Transverse colon (tissue), 4 donors: ENCODE results near the gene CDC25B.

Source experiments
- CTCF ChIP-seq, 5 experiments: fragments of 200-600 bp in 3 of 5; fragments of 450-650 bp in 2 of 5; sonication (generic) in 3 of 5; IDR thresholded peaks; 1 replicate in 2 of 5; 2 replicates in 3 of 5; pipeline ENCODE4 v1.5.1; 2016 to 2017; ENCODE audit warnings: antibody characterized with exemption in 5 of 5, inconsistent platforms in 3 of 5, mild to moderate bottlenecking in 2 of 5, moderate library complexity in 1 of 5
- EP300 ChIP-seq: sonication (generic); formaldehyde crosslinking; IDR thresholded peaks from one replicate; pipeline ENCODE4 v1.6.1; 2017; ENCODE audit warnings: antibody characterized with exemption, low read depth
- POLR2A ChIP-seq: fragments of 450-650 bp; IDR thresholded peaks from one replicate; pipeline ENCODE4 v1.6.1; 2016; ENCODE audit warnings: antibody characterized with exemption, mild to moderate bottlenecking, moderate library complexity
- POLR2AphosphoS5 ChIP-seq, 3 donors: sonication (generic); formaldehyde crosslinking; IDR thresholded peaks; one replicate each; pipeline ENCODE4 v1.6.1; 2016; ENCODE audit warnings: antibody characterized with exemption in 3 of 3

- TF ChIP-seq CTCF (IDR thresholded peaks at IDR 0.05) (no peak), POLR2A (no peak), EP300 (no peak), POLR2AphosphoS5 (IDR thresholded peaks at IDR 0.05) (no peak)
Measured at GRCh38 chr20:3754276-3754630, 41.9 kb upstream of the CDC25B start.
